HG03439 (cell line): Measurements from ENCODE around the gene TCL1B.
"Not testable (repeated sequence)": the region's sequence is repeated elsewhere in the genome, so short reads cannot be mapped to it uniquely, and the experiment has no call there.

ENCODE experiments used
- ATAC-seq: cut with Tn5 transposase; IDR thresholded peaks from one replicate; pipeline ENCODE4 v1.9.1; 2021; ENCODE audit warnings: mild to moderate bottlenecking, moderate library complexity; ENCODE audit not compliant: unreplicated experiment

The TCL1B gene

DNA sequence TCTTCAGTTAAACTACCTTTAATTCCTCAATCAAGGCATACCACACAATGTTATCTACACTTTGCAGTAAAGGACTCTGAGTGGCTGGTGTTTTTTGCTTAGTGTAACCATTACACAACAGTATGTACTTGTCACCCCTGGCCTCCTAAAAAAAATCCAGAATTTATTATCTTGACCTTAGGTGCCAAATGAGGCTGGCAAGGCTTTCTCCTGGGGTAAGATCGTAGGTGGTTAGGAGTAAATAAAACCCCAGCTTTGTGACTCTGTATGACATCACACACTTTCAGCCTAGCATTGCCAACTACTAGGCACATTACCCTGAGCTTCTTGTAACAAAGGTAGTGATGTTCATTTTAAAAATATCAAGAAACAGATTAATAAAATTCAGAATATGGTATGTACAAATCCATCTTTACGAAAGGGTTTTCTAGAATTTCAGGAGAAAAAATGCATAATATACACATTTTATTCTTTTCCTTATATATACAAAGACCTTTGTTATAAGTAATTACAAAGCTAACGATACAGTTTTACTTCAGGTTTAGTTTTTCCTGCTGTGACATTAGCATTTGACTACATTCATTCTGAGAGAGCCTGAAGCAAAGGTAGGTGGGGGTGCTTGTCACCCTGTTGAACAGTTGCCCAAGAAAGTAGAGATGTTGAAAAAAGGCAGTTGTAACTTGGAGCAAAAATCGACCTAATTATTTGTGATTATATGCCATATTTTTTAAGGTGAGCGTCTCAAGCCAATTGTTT, 14.2 kb downstream of the TCL1B start:
- no peak for ATAC-seq

DNA sequence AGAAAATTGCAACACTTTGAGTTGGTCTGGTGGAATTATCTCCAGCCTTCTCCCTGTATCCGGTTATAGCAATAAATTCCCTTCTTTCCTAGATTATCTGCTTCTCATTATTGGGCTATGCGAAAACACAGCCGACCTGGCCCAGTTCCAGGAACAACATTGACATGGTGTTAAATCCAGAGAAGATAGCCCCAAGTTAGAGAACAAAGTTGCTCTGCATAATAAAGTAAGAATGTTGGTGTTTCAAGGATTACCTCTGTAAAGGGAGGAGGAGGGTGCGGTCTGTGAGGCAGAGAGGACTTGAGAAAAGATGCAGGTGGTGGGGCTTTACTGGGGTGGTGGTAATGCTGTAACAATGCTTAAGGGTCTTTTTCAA, 15.6 kb downstream of the TCL1B start:
- ATAC-seq: no peak

DNA sequence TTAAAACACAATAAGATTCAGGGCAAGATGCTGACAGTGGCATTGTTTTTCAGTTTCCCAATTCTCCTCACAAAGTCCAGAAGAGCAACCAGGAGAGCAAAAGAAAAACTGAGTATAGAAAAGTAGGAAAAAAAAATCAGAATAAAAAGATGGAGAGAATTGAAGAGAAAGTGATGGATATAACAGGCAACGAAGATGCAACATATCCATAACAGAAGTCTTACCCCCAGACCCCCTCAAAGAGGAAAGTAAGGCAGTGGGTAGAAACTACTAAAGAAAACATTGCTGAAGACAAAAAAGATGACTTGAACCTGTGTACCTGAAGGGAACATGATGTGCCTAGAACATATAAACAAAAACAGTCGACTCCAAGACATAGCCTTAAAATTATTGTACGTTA, 17.1 kb downstream of the TCL1B start:
- no peak for ATAC-seq

DNA sequence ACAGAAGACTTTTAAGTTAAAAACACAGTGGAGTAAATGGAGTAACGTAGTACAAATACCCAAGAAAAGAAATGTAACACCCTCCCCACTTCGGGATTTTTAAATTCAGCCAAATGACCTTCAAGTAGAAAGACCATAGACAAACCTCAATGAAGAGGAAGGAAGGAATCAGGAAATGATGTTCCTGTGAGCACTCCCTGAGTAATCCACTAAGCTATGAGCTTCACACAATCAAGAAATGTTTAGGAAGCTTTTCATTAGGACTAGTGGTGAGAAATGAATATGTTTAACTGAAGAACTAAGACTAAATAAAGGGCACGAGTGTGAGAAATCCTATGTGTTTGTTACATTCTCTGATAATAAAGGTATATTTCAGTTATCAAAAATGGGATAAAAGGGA, 17.6 kb downstream of the TCL1B start:
- no peak for ATAC-seq

DNA sequence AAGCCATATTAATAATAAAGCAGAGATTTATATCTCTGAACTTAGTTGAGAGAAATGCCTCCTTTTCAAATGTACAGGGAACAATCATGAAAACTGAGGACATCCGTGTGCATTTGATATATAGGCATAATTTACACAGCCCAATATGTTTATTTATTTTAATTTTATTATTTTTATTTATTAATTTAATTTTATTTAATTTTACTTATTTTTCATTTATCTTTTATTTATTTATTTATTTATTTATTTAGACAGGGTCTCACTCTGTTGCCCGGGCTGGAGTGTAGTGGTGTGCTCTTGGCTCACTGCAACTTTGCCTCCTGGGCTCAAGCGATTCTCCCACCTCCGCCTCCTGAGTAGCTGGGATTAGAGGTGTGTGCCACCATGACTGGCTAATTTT, 19.3 kb downstream of the TCL1B start:
- ATAC-seq: no peak

DNA sequence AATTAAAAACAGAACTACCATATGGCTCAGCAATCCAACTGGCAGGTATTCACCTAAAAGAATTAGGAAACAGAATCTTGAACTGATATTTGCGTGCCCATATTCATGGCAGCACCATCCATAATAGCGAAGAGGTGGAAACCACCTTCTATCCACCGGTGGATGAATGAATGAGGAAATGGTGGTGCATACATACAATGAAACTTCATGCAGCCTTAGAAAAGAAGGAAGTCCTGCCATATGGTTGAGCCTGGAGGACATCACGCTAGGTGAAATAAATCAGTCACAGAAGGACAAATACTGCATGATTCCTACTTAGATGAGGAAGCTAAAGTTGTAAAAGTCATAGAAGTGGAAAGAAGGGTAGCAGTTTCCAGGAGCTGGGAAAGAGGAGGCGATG, 21.1 kb downstream of the TCL1B start:
- no peak for ATAC-seq

DNA sequence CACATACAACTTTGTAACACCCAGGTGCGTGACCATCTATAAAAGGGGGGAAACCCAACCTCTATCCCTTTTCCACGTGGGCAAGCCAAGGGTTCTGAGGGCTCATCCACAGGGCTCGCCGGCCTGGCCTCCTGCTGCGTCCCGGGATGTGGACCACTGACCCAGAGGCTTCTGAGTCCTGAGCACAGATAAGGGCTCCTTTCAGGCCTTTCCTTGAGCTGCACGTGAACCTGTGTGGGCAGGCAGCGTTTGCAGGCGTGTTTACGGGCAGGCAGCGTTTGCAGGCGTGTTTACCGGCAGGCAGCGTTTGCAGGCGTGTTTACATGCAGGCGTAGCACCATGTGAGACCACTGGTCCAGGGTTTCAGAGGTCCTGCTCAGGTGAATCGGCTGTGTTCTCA, 23.9 kb downstream of the TCL1B start:
- ATAC-seq: no peak

DNA sequence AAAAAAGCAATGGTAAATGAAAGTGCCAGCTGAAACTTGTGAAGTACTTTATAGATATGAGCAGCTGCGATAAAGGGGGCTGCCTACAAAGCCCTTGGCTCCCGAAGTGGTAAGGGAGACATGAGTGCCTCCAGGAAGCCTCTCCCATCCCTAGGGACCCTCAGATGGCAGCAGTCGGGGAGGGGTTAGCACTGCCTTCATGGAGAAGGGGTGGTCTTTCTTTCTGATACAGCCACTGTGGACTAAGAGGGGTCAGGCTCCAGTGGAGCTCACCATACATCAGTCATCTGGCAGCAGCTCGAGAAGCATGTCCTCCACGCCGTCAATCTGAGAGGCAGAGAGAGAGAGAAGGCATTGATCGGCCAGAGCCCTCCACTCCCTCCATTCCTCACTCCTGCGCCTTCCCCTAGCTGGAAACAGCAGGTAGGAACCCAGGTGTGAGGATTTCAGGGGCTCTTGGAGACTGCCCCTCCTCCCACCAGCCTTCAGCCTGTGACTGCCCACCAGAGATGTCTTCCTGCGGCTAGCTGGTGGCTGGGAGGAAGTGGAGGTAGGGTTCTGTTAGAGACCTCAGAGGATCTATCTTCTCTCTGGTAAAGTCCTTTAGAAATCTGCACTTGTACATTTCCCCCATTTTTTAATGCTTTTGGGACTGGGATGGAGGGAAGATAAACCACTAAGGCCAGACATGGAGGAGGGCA, 25.4 kb downstream of the TCL1B start:
- ATAC-seq: no peak

DNA sequence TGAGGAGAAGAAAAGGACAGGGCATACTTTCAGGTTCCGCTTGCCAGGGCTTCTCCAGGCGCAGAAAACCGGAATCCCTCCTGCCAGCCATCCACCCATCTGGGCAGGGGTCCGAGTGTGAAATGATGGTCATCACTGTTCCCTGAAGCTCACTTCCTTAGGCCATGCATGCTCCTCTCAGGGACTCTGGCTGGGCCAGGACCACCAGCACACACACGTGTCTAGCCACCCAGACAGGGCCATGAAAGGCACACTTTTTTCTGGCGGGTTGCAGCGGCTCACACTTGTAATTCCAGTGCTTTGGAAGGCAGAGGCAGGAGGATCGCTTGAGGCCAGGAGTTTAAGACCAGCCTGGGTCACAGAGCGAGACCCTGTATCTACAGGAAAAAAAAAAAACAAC, 26.2 kb downstream of the TCL1B start:
- no peak for ATAC-seq

DNA sequence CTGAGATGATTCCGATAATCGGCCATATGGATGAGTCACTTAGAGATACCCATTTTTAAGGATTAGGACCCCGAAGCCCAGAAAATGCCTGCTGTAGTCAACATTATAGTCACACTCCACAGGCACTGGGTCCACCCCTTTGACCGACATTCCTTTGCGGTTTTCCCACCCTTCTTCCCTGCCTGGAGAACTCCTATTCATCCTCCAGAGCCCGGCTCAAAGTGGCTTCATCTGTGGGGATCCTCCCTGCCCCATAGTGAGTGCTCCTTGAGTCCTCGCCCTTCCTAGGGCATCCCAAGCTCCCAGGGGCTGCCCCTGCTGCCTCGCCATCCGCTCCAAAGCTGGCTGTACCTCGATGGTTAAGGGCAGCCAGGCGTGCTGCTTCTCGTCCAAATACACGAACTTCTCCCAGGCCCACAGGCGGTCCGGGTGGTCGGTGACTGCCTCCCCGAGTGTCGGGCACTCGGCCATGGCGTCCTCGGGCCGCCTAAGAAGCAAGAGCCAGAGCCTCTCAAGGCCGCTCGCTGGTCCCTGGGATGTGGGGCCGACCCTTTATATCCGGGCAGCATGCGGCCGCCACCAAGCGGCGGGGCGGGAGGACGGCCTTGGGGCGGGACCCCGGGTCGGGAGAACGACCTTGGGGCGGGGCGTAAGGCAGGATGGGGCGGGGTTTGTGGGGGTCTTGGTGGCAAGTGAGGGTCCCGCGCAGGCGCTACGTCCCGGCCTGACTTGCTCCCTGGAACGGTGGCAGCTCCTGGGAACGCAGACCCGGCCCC, 27.6 kb downstream of the TCL1B start, which contains the start of gene TCL1A:
TCL1A (minus strand) TSS at position 530 of the 776 bp plus-strand sequence; CDS start at position 471, 59 bp downstream.
- ATAC-seq: no peak

DNA sequence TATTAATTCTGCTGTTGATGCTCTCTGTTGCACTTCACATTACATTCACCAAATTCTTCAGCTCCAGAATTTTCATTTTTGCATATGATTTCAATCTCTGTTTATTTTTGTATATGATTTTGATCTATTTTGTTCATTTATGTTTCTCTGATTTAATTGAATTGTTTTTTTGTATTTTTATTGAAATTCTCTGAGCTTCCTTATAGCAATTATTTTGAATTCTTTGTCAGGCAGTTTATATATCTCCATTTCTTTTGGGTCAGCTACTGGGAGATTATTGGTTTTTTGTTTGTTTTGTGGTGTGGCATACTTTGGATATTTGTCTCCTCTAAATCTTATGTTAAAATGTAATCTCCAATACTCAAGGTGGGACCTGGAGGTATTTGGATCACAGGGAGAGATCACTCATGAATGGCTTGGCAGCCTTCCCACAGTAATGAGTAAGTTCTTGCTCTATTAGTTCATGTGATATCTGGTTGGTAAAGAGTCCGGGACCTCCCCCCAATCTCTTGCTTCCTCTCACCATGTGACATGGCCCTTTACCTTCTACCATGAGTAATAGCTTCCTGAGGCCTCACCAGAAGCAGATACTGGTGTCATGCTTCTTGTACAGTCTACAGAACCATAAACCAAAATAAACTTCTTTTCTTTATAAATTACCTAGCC, 36.4 kb downstream of the TCL1B start:
- ATAC-seq: no peak

DNA sequence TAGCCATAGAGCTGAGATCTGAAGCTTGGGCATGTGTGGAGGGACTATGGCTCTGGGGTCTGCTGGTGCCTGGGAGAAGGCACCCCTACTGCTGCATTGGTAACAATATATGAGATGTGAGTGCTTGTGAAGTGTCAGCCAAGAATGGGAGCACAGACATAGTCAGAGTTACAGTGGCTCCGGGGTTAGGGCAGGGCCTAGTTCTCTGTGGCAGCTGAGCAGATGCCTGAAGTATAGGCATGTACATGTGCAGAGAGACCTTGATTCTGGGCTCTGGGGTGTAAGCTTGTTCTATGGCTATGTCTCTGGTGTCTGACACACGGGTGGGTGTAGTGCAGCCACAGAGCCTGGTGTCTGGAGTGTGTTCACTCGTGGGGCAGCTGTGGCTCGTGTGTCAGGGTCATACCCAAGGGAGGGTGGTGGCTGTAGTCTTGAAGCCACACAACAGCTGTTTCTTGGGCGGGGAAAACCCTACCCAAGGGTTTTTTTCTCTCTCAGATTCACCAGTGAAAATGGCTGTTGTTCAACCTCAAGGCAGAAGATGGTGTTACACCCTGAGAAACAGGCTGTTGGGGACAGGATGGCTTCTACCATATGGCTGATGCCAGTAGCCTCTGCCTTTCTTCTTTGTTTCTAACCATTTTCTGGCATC, 39.6 kb downstream of the TCL1B start:
- ATAC-seq: peak; percentile 70

DNA sequence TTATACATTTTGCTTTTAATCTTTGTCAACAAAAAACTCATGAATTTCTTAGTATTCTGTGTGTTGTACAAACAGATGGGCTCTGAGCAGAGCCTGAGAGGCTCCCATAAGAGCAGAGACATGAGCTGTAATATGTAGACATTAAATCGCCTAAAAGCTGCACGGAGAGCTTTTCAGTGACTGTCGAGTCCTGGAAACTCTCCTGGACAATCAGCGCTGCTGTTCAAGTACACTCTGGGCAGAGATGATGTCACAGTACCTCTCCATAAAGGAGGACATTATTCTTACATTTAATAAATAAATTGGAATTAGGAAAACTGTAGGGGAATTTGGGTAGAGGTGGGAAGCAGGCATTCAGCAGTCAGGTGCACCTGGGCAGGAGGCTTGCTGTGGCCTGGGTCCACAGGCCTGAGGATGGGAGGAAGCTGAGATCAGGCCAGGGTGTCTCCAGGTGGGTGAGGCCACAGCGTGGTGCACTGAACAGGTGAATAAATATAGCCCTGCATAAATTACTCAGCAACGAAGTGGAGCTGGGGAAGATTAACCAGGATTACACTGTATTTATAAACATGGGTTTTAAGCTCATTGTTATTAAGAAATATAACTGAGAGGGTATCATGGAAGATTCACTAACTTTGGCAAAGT, 41.0 kb downstream of the TCL1B start:
- ATAC-seq: no peak

DNA sequence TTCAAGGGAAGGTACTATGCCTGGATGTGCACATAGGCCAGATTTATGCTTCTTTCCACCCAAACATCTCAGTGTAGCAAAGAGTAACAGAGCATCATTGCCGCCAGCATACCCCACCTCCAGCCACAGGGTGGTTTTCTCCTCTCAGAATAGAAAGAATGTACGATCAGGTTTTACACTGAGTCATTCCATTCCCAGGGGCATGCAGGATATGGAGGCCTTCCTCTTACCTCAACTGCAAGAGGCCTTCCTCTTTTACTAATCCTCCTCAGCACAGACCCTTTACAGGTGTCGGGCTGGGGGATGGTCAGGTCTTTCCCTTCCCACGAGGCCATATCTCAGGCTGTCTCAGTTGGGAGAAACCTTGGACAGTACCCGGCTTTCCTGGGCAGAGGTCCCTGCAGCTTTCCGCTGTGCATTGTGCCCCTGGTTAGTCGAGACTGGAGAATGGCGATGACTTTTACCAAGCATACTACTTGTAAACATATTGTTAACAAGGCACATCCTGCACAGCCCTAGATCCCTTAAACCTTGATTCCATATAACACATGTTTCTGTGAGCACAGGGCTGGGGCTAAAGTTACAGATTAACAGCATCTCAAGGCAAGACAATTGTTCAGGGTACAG, 43.3 kb downstream of the TCL1B start:
- ATAC-seq: not testable (repeated sequence)

DNA sequence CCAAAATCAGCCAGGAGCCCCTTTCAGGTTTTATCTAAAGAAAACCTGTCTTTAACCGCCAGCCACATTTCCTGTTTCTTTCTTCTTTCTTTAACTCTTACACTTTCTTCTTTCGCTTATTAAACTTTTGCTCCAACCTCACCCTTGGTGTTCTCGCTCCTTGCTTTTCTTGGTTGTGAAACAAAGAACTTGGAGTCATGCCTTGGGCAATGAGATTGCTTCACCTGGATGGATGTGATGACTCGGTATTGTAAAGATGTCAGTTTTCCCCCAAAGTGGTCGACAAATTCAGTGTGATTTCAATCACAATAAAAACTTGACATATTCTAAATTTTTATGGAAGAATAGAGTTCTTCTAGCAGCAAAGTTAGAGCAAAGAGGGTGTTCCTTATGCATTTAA, 43.9 kb downstream of the TCL1B start:
- no peak for ATAC-seq

DNA sequence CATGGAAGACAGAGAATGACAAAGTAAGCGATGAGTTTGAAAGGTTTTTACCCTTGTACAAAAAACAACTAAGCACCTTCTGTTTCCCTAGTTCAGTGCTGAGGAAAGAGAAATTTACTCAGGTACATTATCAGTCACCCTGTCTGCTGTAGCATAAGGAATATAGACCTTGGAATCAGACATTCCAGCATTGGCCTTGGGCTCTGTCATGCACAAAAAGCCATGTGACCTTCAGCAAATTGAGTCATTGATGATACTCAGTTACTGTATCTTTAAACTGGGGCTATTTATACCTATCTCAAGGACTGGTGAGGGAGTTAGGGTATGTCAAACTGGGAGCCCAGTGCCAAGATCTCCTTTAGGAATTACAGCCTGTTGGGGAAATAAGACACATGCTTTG, 47.0 kb downstream of the TCL1B start:
- no peak for ATAC-seq

DNA sequence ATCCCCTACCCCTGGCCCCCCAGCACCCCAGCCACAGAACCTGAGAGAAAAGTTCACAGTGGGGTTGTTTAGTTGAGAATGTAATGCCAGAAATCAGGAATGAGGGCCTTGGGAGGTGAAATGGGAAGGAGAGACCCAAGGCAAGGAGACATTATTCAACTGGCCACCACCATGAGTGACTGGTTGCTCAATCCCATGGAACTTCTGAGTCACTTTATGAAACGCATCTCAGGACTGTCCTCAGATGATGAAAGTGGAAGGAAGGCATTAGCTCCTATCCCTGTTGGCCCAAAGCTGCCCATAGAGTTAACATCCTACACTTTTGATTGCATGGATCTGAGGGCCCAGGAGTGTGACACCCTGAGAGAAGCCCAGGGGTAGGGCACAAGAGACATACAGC, 53.1 kb downstream of the TCL1B start:
- no peak for ATAC-seq

DNA sequence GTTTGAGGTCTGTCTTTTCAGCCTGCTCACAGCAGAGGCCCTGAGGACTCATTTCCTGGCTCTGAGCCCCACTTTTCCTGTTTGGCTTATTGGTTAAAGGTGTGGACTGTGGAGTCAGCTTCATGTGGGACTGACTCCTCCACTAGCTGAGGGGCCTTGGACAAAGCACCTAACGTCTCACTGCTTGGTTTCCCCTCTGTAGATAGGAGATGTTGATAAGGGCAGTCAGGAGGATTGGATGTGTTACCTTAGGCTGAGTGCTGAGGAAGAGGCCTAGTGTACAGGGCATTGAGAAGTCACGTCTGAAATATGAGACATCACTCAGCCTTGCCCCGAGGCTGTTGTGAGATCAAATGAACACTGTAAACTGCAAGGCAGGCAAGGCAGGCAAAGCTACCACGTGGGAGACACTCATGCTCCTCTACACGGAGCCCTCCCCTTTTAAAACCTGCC, 54.8 kb downstream of the TCL1B start:
- no peak for ATAC-seq

DNA sequence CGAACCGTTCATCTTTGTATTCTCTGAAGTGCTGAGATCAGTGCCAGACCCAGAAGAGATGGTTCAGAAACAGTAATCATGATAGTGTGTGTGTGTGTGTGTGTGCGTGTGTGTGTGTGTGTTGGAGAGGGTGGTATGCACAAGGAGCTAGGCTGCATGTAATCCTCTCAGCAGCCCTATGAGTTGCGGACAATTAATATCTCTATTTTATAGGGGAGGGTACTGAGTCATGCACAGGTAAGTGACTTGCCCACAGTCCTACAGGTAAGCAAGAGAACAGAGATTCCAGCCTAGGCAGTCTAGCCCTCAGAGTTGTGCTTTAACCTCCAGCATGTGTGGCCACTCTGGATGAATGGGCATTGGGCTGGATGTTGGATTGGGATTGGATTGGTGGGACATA, 55.6 kb downstream of the TCL1B start:
- no peak for ATAC-seq
